Middle frontal gyrus (tissue), 1 donor: ENCODE results near the gene OGFOD3.

Source experiments
- DNase-seq: peaks from one replicate; pipeline ENCODE4 v3.0.0-alpha.2; 2015; ENCODE audit warnings: low spot score; ENCODE audit errors: extremely low spot score

The OGFOD3 gene

GRCh38 chr17:82447876-82448275 is 29.5 kb upstream of the OGFOD3 start:
- DNase-seq: no peak

- DNase-seq: no peak
These were observed 28.3 kb upstream of the OGFOD3 start for GRCh38 chr17:82446649-82447048.

- no peak for DNase-seq
These were observed 27.7 kb upstream of the OGFOD3 start for GRCh38 chr17:82446124-82446523.

GRCh38 chr17:82445542-82445941 is 27.2 kb upstream of the OGFOD3 start:
- DNase-seq: no peak

GRCh38 chr17:82444941-82445521 is 26.6 kb upstream of the OGFOD3 start:
- no peak for DNase-seq

GRCh38 chr17:82444284-82444893 is 26.0 kb upstream of the OGFOD3 start:
- no peak for DNase-seq

- DNase-seq: no peak
These were observed 25.3 kb upstream of the OGFOD3 start for GRCh38 chr17:82443465-82444283.

- no peak for DNase-seq
These were observed 24.5 kb upstream of the OGFOD3 start for GRCh38 chr17:82442643-82443464.

- no peak for DNase-seq
These were observed 23.5 kb upstream of the OGFOD3 start for GRCh38 chr17:82441691-82442487.

- no peak for DNase-seq
These were observed 22.7 kb upstream of the OGFOD3 start for GRCh38 chr17:82440991-82441627.

GRCh38 chr17:82440469-82440981 is 22.1 kb upstream of the OGFOD3 start:
- DNase-seq: no peak

GRCh38 chr17:82439829-82440365 is 21.5 kb upstream of the OGFOD3 start:
- DNase-seq: no peak

- no peak for DNase-seq
These were observed 20.9 kb upstream of the OGFOD3 start for GRCh38 chr17:82439194-82439828.

- no peak for DNase-seq
These were observed 20.2 kb upstream of the OGFOD3 start for GRCh38 chr17:82438401-82439193.

GRCh38 chr17:82437325-82437668 is 18.9 kb upstream of the OGFOD3 start:
- no peak for DNase-seq

GRCh38 chr17:82436601-82437324 is 18.4 kb upstream of the OGFOD3 start:
- DNase-seq: no peak

- DNase-seq: no peak
These were observed 17.5 kb upstream of the OGFOD3 start for GRCh38 chr17:82435601-82436583.
